ENCODE measurements around the gene CD79B.

CD79B gene

GRCh38 chr17:63950940-63951907, 19.1 kb upstream of the CD79B start:
- no peak for DNase-seq

- no peak for DNase-seq
Observed at GRCh38 chr17:63949576-63950250, 17.6 kb upstream of the CD79B start.

- no peak for DNase-seq
Observed at GRCh38 chr17:63948521-63948920, 16.4 kb upstream of the CD79B start.

GRCh38 chr17:63947711-63948330, 15.7 kb upstream of the CD79B start:
- no peak for DNase-seq

- no peak for DNase-seq
Observed at GRCh38 chr17:63946440-63947363, 14.6 kb upstream of the CD79B start.

GRCh38 chr17:63945784-63946439, 13.8 kb upstream of the CD79B start:
- DNase-seq = no peak

- DNase-seq = no peak
Observed at GRCh38 chr17:63944736-63945499, 12.8 kb upstream of the CD79B start.

GRCh38 chr17:63943745-63944144, 11.6 kb upstream of the CD79B start:
- DNase-seq = no peak

GRCh38 chr17:63942309-63942985, 10.3 kb upstream of the CD79B start:
- DNase-seq = no peak

GRCh38 chr17:63941751-63942150, 9.6 kb upstream of the CD79B start:
- no peak for DNase-seq

- no peak for DNase-seq
Observed at GRCh38 chr17:63941162-63941561, 9.0 kb upstream of the CD79B start.

- no peak for DNase-seq
Observed at GRCh38 chr17:63940584-63940983, 8.5 kb upstream of the CD79B start.

GRCh38 chr17:63939884-63940283, 7.8 kb upstream of the CD79B start:
- no peak for DNase-seq

- DNase-seq = no peak
Observed at GRCh38 chr17:63939401-63939800, 7.3 kb upstream of the CD79B start.

GRCh38 chr17:63937920-63938319, 5.8 kb upstream of the CD79B start:
- DNase-seq = no peak

GRCh38 chr17:63937319-63937718, 5.2 kb upstream of the CD79B start:
- DNase-seq = no peak

- DNase-seq = no peak
Observed at GRCh38 chr17:63934183-63935112, 2.3 kb upstream of the CD79B start.

- DNase-seq = no peak
Observed at GRCh38 chr17:63933598-63933997, 1.5 kb upstream of the CD79B start.

- no peak for DNase-seq
Observed at GRCh38 chr17:63932721-63933120, 590 bp upstream of the CD79B start.

Measured in activated gamma-delta T cell (primary cell).